CD4-positive, alpha-beta T cell treated with Interleukin-17A for 4 hours (primary cell): ENCODE measurements around the gene DND1.
"Not testable (repeated sequence)": the region's sequence is repeated elsewhere in the genome, so short reads cannot be mapped to it uniquely, and the experiment has no call there.

Experiments
- DNase-seq: peaks from one replicate; pipeline ENCODE4 v3.0.0-alpha.2; 2020; ENCODE audit warnings: mixed read lengths

Gene DND1

DNA sequence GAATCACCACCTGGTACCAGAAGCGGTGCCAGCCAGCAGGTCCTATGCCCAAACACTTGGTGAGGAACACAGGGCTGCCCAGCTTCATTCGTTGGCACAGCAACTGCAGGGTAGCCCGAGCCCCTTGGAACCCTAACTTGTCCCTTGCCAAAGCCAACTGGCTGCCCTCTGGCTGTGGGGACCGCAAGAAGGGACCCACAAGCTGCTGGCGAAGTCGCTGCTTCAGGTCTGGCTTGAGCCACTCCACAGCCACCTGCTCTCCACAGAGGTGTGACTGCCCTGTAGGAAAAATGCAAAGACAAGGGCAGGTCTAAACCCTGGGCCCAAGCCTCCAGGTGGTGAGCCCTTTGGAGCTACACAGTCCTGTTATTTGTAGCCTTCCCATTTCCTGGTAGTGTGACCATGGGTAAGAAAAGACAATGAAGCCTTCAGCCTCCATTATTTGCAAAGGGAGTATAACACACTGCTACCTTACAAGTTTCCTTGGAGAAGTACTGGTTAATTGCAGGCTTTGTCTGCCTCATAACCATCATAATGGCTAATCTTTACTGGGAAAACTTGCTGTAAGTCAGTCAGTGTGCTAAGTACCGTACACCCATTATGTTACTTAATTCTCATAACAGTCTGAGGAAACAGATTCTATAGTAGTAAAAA, 1.8 kb downstream of the DND1 start:
- DNase-seq: no peak

DNA sequence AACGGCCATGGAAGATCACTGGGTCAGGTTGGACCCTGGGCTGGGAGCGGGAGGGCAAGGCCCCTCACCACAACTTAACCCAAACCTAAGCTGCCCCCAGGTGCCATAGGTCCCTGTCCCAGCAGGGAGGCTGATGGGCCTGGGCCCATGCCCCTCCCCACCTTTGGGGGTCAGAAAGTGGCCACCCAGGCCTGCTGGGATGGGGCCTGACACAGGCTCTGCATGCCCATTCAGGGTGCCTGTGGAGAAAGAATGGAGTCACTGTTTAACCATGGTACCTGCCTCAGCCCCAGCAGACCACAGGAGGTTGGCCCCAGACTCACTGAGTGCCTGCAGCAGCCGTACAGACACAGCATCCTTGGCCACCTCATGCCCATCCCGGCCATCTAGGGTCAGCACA, 2.3 kb downstream of the DND1 start:
- DNase-seq: not testable (repeated sequence)

DNA sequence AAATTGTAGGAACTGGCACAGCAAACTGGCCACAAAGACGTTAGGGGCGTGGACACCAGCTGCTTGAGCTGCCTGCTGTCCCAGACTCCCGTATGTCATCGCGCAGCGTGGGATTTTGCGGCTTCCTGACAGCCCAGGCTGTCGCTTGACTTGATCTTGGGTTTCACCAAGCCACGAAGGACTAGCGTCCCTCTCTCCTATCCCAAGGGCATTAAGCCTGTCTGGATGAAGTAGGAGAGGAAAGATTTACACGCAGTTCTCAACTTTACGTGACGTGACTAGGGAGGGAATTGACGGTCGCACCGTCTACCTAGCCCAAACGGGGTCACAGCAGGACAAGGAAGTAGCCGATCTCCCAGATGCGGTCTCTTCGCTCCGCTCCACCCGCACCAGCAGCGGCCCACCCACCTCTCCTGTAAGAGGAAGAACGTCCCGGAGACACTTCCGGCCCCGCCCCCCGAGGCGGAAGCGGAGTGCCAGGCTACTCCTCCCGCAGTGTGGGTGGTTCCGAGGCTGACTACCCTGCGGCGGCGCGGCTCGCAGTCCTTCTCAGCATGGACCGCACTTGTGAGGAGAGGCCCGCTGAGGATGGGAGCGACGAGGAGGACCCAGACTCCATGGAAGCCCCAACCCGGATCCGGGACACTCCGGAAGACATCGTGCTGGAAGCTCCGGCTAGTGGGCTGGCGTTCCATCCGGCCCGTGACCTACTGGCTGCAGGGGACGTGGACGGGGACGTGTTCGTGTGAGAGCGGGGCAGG, 8.8 kb downstream of the DND1 start, which contains the start of gene WDR55:
WDR55 (plus strand) TSS at position 546 of the 761 bp plus-strand sequence; CDS start at position 555, 9 bp downstream.
- peak; percentile 98 for DNase-seq

DNA sequence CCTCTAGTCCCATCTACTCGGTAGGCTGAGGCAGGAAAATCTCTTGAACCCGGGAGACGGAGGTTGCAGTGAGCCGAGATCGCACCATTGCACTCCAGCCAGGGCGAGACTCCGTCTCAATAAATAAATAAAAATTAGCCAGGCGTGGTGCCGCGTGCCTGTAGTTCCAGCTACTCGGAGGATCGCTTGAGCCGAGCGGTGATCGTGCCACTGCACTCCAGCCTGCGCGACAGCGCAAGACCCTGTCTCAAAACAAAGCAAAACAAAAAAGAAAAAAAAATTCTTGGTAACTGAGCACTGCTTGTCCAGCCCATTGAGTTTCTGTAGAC, 9.4 kb downstream of the DND1 start:
- no peak for DNase-seq

DNA sequence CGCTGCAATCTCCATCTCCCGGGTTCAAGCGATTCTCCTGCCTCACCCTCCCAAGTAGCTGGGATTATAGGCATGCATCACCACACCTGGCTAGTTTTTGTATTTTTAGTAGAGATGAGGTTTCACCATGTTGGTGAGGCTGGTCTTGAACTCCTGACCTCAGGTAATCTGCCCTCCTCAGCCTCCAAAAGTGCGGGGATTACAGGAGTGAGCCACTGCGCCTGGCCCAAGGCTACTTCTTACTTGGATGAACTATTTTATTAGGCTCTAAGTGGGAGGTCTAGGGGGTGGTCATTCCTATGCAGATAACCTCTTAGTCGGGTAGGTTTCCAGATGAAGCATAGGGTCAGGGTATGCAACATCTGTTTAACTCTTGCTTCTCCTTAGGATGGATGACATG, 13.0 kb downstream of the DND1 start:
- DNase-seq: not testable (repeated sequence)

DNA sequence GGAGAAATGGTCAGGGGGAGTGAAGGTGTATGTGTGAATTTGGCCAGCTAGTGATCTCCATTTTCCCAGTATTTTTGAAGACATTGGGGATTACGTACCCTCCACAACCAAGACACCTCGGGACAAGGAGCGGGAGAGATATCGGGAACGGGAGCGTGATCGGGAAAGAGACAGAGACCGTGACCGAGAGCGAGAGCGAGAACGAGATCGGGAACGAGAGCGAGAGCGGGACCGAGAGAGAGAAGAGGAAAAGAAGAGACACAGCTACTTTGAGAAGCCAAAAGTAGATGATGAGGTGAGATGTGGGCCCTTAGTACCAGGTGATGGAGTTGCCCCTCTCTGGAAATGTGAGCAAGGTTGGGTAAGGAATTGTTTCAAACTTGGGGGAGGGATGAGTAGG, 14.5 kb downstream of the DND1 start:
- no peak for DNase-seq

DNA sequence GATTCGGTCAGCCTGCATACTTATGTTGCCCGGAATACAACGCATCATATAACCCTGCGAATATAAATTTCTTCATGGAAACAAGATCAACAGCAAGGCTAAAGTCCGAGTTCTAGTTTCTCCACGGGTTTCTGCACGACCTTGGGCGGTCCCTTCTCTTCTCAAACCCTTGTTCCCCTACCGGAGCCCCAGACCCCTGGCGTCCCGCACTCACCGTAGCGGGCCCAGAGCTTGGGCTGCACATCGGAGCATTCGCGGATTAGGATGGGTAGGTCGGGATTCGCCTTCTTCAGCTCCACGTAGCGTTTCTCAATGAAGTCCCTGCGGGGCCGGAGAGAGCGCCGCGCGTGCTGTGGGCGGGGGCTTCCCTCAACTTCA, 26.3 kb downstream of the DND1 start:
- no peak for DNase-seq

DNA sequence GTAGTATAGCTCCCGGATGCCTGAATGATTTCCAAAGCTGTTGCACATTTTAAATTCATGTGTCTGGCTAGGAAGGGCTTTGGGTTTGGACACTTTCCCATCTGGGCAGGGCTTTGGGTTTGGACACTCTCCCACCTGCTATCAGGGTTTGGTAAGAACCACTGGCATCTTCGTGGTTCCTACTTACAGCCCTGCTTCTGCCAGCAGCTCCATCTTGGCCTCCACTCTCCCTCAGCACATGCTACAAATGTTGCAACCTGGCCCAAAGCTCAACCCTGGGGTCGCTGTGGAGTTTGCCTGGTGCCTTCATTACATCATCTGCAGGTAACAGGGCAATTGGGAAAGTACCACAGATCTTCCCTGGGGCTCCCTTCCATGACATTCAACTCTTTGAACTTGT, 30.7 kb downstream of the DND1 start:
- no peak for DNase-seq

DNA sequence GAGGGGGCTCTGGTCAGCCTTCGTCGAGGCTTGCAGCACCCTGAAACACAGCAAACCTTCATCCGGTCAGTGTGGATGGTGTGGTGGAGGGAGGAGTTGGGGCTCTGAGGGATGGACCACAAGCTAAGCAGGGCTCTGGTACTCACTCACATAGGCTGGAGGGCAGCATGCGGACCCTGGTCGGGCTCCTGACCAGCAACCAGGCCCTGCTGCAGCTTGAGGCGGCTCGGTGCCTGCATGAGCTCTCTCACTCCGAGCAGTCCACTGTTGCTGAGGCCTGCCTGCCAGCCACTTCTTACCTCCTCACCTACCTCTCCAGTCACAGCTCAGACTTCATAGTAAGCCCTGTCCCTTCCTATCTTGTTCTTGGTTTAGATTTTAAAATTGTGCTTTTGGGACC, 31.7 kb downstream of the DND1 start:
- no peak for DNase-seq

DNA sequence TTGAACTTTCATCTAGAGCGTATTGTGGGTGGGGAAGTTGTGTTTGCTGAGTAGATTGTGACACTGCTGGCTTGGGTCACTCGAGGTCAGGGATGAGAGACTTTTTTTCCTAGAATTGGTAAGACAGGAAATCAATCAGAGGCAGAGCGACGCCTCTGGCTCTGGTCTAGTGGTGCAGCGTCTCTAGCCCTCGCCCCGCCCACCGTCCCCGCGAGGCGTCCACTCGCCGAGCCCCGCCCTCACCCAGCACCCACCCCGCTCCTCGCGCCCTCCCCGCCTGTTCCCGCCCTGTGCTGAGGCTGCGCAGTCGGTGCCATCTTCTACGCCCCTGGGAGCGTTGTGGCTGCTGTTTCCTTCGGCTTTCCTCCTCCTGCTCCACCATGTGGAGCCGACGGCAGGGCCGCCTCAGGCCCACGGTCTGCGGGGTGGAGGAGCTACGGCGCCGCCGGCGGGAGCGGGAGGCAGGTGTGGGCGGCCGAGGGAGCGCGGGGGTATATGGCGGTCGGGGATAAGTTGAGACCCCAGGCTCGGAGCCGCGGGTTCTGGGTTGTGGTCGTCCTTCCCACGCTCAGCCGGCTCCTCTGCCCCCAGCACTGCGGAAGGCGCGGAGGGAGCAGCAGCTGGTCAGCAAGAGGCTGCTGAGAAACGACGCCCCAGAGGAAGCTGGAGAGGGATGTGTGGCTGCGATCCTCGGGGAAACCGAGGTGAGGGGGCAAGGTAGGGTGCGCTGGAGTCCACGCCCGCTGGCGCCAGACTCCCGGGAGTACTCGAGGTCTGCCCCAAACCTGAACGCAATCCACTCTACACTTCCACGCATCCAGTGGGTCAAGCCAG, 34.0 kb downstream of the DND1 start, which contains the start of gene TMCO6:
TMCO6 (plus strand) TSS at position 304 of the 834 bp plus-strand sequence; CDS start at position 381, 77 bp downstream.
- peak; percentile 99 for DNase-seq

DNA sequence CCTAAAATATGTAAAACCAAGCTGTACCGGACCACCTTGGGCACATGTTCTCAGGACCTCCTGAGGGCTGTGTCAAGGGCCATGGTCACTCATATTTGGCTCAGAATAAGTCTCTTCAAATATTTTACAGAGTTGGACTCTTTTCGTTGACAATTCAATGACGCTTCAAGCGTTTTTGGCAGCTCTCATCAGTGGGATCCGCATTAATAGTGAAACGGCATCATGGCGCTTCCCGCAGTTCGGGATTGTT, 34.6 kb downstream of the DND1 start:
- DNase-seq: not testable (repeated sequence)

DNA sequence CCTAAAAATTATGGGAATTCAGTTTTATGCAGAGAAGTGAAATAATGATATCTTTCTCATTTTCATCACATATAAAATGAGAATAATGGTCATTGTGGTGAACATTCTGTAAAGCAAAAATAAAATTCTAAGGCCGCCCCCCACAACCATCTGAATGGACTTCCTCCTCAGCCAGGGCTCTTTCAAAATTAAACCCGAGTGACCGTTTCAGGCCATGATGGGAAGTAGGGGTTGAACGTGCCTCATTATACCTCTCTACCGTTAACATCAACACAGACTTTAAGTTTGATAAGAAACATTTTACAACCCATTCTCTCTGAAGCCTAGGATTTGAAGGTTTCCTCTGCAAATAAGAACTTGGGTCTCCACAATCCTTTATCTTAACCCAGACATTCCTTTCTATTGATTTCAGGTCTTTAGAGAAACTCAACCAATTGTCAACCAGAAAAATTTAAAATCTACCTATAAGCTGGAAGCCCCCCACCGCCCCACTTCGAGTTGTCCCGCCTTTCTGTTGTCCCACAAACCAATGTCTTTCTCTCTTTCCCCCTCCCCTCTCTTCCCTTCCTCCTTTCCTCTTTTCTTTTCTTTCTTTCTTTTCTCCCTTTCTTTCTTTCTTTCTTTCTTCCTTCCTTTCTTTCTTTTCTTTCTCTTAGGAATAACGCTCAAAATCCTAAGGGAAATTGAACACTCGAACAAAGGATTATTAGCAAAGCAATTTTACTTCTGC, 35.8 kb downstream of the DND1 start:
- DNase-seq: no peak

DNA sequence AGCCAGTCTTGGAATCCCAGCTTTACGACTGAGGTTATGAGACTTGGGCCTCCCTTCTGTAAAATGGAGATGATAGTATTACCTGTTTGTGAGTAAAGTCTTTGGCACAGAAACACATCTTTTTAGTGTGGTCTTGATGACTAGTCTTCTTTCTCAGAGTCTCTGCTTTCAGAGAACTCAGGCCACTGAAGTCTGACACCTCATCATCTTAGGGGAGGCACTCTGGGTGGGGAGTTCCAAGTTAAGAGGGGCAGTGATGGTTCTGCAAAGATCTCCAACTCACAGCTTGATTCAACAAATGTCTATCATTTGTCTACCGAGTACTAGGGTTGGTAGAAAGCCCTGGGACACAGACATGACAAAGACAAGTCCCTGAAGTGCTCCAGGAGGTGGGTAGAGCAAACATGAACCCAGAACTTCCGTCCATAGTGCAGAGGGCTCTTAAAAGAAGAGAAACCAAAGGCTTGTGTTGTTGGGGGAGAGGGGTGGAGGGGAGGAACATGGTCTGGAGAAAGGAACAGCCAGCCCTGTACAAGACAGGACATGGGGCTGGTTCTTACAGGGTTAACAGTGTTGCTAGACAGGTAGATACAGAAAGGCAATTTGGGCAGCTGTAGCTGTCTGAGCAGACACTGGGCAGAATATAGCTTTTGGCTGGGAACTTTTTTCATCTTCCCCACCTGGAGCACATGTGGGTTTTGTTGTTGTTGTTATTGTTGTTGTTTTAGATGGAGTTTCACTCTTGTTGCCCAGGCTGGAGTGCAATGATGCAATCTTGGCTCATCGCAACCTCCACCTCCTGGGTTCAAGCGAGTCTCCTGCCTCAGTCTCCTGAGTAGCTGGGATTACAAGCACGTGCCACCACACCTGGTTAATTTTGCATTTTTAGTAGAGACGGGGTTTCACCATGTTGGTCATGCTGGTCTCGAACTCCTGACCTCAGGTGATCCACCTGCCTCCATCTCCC, 37.8 kb downstream of the DND1 start:
- no peak for DNase-seq

DNA sequence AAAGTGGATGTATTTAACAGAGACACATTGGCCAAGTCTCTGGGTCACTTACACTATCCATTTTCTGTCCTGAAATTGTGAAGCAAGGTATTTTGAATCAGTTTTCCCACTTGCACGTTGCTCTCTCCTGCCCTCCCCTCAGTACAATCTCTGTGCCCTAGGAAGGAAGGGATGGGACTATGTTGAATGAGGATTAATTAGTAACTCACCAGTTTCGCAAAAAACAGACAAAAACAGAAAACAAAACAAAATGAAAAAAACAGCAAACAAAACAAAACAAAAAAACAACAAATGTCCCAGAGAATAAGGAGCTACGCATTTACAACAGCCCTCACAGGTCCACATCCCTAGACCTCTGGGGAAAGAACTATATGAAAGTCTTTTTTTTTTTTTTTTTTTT, 39.3 kb downstream of the DND1 start:
- DNase-seq: no peak

DNA sequence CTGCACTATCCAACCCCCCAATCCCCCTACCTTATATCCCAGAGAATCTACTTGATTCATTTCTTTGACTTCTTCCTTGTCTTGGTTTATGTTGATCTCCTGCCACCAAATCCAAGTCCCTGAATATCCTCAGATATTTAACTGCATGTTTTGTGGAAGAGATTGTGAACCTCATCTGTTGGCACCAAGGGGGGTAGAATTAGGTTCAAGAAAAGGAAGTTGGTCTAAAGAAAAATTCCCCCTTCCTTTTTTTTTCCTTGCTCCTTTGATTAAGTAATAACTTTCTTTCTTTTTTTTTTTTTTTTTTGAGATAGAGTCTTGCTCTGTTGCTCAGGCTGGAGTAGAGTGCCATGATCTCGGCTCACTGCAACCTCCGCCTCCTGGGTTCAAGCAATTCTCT, 39.9 kb downstream of the DND1 start:
- DNase-seq: no peak

DNA sequence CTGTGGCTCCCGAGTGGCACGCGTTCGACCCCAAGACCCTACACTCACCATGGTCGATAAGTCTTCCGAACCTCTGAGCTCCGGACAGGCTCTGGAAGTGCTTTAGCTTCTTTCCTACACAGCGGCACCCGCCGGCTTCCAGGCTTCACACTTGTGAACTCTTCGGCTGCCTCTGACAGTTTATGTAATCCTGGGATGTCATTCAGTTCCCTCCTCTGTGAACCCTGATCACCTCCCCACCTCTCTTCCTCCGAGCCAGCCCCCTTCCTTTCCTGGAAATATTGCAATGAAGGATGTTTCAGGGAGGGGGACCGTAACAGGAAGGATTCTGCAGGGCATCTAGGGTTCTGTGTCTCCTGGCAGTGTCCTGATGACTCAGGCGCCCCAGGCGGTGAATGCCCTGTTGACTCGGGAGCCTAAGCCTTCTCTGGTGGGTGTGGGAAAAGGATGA, 40.3 kb downstream of the DND1 start, which contains the start of gene CD14:
CD14 (minus strand) TSS at position 155 of the 451 bp plus-strand sequence; CDS start at position 51, 104 bp downstream.
- DNase-seq: peak; percentile 23

DNA sequence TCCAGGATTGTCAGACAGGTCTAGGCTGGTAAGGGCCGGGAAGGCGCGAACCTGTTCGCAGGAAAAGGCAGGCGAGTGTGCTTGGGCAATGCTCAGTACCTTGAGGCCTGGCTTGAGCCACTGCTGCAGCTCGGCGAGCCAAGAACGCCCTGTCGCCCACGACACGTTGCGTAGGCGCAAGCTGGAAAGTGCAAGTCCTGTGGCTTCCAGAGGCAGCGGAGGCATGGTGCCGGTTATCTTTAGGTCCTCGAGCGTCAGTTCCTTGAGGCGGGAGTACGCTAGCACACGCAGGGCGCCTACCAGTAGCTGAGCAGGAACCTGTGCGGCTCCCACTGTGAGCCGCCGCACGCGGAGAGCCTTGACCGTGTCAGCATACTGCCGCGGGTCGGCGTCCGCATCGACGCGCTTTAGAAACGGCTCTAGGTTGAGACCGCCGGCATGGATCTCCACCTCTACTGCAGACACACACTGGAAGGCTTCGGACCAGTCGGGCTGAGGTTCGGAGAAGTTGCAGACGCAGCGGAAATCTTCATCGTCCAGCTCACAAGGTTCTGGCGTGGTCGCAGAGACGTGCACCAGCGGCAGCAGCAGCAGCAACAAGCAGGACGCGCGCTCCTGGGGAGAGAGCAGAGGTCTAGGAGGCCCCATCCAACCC, 40.9 kb downstream of the DND1 start:
- DNase-seq: peak; percentile 66

DNA sequence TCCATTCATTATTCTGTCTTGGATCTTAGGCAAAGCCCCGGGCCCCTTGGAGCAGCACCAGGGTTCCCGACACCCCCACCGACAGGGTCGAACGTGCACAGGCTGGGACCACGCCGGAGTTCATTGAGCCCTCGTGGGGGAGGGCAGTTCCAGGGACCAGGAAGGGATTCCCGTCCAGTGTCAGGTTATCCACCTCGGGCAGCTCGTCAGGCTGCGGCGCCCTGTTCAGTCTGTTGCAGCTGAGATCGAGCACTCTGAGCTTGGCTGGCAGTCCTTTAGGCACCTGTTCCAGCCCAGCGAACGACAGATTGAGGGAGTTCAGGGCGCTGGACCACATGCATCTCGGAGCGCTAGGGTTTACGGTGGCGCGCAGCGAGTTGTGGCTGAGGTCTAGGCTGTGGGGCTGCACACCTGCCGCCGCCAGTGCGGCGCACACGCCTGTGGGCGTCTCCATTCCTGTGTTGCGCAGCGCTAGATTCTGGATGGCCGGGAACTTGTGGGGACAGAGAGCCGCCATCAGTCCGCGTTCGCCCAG, 41.5 kb downstream of the DND1 start:
- DNase-seq: peak; percentile 60

DNA sequence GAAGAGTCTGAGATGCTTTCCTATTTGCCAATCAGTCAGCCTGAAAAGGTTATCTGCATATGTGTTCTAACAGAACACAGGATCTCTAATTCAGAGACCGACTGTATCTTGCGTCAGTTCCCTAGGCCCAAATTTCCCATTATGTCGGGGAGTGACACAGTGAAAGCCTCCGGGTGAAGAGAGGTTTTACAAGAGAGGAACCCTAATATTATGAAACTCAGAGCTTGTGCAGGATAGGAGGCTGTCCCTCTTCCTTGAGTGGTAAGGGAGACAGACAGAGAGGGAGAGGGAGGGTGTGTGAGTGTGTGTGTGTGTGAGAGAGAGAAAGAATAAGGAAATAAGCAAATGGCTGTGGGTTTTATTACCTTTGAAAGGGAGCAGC, 42.3 kb downstream of the DND1 start:
- DNase-seq: no peak

DNA sequence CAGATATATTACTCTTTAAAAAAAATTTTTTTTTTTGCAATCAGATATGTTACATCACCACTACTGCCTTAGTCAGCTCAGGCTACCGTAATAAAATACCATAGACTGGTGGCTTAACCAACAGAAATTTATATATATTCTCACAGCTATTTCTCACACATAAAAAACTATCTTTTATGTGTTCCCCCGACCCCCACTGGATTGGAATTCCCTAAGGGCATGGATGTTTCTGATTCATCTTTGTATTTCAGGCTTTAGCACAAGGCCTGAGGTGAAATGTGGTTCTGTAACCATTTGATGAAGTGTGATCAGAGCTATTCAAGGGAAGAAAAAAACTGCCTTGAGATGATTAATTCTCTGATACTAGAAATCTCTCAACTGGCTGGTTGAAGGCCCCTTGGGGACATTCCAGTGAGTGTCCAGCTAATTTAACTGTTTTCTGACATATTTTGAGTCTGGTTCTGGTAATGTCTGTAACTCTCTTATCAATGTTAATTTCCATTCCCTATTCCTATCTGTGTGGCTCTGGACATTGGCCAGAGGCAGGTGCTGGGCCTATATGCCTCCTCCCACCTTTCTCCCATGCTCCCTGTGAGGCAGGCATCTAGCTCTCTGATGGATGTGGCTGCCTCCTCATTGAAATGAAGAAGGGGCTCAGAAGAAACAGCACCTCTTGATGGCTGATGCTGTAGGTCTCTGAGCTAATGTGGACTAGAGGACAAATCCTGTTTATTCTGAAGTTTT, 42.9 kb downstream of the DND1 start:
- DNase-seq: no peak
